ENCODE measurements around the gene MORN1.

The MORN1 gene

GRCh38 chr1:2274231-2274928 is 117.0 kb downstream of the MORN1 start:
- H3K4me3 ChIP-seq (ENCODE audit: low read length), result no peak overlapping the region
- DNase-seq (ENCODE audit: low read depth, low spot score), result no peak

- no peak for DNase-seq (ENCODE audit: low read depth, low spot score)
- H3K4me3 ChIP-seq (ENCODE audit: low read length), result no peak overlapping the region
Observed at GRCh38 chr1:2273401-2274090, 117.8 kb downstream of the MORN1 start.

DNA sequence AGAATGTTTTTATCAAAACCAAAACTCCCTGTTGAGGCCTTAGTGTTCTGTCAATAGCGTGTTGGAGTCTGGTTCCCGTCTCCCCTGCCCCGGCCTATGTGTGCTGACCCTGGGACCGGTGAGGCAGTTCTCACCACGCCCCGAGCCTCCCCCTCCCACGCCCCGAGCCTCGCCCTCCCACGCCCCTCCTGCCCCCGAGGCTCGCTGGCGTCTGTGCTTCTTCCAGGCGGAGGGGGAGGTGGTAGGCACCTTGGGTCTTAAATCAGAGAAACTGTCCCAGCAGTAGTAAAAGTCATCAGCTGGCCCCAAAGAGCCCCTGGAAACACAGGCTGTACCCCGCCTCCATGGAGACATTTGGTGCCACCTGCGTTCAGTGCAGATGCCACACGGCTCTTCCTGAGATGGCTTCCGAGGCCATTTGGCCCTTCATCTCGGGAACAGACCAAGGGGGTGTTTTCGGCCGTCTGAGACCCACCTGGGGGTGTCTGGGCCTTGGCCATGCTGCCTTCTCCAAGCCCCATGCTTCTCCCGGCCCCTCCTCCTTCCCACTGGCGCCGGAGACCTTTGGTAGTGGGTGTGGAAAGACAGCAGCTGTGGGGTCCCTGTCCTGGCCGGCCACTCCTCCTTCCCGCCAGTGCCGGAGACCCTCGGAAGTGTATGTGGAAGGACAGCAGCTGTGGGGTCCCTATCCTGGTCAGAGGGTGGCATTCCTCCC is 118.5 kb downstream of the MORN1 start:
- DNase-seq (ENCODE audit: low read depth, low spot score), result no peak
- no peak overlapping the region for H3K4me3 ChIP-seq (ENCODE audit: low read length)

- DNase-seq (ENCODE audit: low read depth, low spot score), result no peak
Observed at GRCh38 chr1:2271841-2272655, 119.3 kb downstream of the MORN1 start.

More at GRCh38 chr1:2271841-2272655, 119.3 kb downstream of the MORN1 start:
- H3K4me3 ChIP-seq (ENCODE audit: low read length), result no peak overlapping the region

Measured in Jurkat, Clone E6-1 (cell line).